ENCODE data around the gene ABHD12.

Gene ABHD12

DNA sequence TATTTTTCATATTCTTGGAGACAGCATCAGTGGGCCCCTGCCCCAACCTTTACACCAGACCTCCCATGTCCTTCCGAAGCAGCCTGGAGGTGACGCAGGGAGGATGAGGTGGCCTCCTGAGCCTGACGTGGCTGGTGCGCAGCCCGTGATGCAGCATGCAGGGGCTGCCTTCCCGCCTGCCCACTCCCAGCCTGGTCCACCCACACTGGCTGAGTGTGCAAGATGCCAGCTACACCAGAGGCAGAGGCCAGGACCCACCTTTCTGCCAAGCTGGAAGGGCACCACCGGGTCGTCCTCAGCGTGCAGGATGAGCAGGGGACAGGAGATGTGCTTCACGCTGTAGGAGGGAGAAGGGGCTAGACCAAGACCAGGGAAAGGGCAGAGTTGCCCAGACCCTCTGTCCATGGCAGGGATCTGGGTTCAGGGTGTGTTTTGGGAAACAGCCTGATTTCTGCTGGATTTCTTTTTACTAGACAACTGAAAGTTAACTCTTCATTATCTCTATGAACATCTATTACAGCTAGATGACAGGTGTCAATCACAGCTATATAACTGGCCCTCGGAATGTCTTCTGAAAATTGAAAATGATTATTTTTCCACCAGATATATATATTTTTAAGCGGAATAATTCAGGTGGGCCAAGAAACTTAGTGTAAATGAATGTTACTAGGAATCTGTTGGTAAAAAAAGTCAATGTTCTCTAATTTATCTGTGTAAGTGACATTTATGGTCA lies 87.2 kb downstream of the ABHD12 start:
- no peak overlapping the region for H3K4me3 ChIP-seq (ENCODE audit: low read length)
- TF ChIP-seq, protein P1, sequence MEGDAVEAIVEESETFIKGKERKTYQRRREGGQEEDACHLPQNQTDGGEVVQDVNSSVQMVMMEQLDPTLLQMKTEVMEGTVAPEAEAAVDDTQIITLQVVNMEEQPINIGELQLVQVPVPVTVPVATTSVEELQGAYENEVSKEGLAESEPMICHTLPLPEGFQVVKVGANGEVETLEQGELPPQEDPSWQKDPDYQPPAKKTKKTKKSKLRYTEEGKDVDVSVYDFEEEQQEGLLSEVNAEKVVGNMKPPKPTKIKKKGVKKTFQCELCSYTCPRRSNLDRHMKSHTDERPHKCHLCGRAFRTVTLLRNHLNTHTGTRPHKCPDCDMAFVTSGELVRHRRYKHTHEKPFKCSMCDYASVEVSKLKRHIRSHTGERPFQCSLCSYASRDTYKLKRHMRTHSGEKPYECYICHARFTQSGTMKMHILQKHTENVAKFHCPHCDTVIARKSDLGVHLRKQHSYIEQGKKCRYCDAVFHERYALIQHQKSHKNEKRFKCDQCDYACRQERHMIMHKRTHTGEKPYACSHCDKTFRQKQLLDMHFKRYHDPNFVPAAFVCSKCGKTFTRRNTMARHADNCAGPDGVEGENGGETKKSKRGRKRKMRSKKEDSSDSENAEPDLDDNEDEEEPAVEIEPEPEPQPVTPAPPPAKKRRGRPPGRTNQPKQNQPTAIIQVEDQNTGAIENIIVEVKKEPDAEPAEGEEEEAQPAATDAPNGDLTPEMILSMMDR (conservative IDR thresholded peaks at IDR 0.05; ENCODE audit: low read depth, low read length), result no peak
- no peak for DNase-seq (ENCODE audit: low read depth)

GRCh38 chr20:25302596-25302995 lies 88.0 kb downstream of the ABHD12 start:
- H3K4me3 ChIP-seq (ENCODE audit: low read length), result no peak overlapping the region
- DNase-seq (ENCODE audit: low read depth), result no peak
- TF ChIP-seq, protein P1 (conservative IDR thresholded peaks at IDR 0.05; ENCODE audit: low read depth, low read length), result no peak

DNA sequence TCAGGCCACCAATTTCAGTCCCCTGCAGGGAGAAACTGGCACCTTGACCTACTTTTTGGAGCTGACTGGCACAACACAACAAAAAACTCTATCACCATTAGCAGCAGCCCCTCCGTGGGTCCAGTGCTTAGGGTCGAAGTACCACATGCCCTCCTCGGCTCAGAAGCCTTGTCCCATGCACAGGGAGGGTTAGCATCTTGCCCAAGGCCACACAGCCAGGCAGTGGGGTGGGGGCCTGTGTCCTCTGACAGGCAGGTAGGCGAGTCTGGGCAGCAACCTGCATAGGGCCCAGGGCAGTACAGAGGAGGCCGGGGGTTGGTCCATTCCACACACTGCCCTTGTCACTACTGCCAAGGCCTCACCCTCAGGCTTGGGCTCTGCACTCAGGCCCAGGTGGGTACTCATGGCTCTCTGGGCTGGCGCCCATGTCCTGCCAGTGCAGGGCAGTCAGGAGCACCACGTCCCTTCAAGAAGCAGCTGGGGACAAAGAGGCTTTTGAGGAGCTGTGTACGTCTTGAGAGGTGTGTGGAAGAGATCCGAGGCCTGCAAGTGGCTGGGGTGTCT lies 89.2 kb downstream of the ABHD12 start:
- TF ChIP-seq, protein P1 (conservative IDR thresholded peaks at IDR 0.05; ENCODE audit: low read depth, low read length), result no peak
- DNase-seq (ENCODE audit: low read depth), result no peak
- no peak overlapping the region for H3K4me3 ChIP-seq (ENCODE audit: low read length)

DNA sequence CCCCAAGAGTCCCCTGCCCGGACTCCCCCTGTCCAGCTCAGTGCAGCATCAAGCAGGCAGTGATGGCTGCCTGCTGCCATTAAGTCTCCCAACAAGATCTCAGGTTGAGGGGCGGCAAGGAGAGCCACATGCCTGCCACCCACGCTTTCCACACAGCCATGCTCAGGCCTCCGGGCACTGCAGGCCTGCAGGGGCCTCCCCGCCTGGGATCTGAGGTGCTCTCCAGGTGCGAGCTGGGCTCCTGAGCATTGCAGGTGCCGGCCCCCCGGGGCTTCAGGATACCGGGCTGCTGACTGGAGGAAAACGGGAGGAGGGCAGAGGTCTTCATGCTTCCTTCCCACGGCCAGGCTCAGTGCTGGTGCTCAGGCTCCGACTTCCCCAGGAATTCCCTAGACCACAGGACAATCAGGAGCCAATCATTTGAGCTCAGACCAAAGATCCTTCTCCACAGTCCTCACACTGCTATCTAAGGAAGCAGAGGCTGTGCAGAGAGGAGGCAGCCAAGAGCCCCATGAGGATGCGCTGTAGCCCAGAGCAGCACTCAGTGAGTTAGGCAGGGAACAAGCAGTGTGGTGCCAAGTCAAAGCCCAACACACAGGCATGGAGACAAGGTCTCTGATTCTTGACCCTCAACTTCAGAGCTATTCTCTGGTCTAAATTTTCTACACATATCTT lies 90.0 kb downstream of the ABHD12 start:
- TF ChIP-seq, protein P1 (conservative IDR thresholded peaks at IDR 0.05; ENCODE audit: low read depth, low read length), result no peak
- DNase-seq (ENCODE audit: low read depth), result no peak
- no peak overlapping the region for H3K4me3 ChIP-seq (ENCODE audit: low read length)

DNA sequence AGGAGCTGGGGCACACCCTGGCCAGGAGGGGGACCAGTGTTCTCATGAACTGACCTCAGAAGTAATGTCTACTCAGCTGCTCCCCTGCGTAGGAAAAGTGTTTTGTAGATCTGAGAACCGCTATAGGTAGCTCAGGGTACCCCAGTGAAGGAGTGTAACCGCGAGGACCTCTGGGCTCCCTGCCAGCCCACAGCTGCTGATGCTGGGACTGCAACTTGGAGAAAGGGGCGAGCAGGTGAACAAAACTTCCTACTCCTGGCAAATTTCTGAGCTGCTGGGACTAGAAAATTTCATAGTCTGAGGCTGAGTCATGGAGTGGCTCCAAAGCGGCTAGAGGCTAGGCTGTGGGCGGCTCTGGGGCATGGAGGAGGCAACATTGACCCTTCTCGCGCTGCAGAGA lies 90.8 kb downstream of the ABHD12 start:
- TF ChIP-seq, protein P1 (conservative IDR thresholded peaks at IDR 0.05; ENCODE audit: low read depth, low read length), result peak; percentile 22
- no peak overlapping the region for H3K4me3 ChIP-seq (ENCODE audit: low read length)
- no peak for DNase-seq (ENCODE audit: low read depth)

GRCh38 chr20:25297141-25297905 lies 93.3 kb downstream of the ABHD12 start:
- TF ChIP-seq, protein P1 (conservative IDR thresholded peaks at IDR 0.05; ENCODE audit: low read depth, low read length), result no peak
- DNase-seq (ENCODE audit: low read depth), result no peak
- no peak overlapping the region for H3K4me3 ChIP-seq (ENCODE audit: low read length)

Data from retinal pigment epithelial cell (primary cell).